GM18511 (cell line): ENCODE measurements around the gene ABI1.
"Not testable (repeated sequence)": the region's sequence is repeated elsewhere in the genome, so short reads cannot be mapped to it uniquely, and the experiment has no call there.

ENCODE experiments used
- ATAC-seq: cut with Tn5 transposase; IDR thresholded peaks from one replicate; pipeline ENCODE4 v1.9.1; 2021; ENCODE audit warnings: mild to moderate bottlenecking, moderate library complexity; ENCODE audit not compliant: unreplicated experiment

The ABI1 gene

DNA sequence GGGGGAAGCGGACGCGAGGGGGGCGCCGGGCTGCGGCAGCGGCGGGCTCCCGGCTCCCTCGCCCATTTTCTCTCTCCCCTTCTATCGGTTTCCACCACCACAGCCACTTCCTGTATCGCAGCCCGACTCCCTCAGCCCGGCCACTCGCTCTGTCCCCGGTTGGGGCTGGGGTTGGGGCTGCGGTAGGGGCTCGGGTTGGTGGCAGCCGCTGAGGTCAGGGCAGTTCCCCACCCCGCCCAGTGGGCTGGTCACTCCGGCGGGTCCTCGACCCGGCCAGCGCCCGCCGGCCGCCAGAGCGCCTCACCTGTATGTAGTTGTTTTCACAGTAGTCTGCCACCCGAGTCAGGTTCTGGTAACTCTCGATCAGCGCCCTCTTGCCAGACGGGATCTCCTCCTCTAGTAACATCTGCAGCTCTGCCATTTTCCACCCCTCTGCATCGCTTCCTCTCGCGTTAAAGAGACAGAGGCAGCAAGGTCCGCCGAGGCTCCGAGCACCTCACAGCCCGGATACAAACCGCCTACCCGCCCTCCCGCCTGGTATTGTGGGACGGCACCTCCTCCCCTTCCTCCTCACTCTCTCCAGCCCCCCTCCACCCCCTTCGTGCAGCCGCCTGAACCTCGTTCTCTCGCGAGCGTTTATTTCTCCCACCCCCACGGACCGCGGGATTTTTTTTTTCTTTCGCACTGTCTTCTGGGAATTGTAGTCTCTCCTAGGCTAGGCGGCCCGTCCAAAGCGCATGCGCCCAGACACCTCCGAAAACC is at the start of gene ABI1:
ABI1 (minus strand) TSS at position 516 of the 762 bp plus-strand sequence; CDS start at position 421, 95 bp downstream.
- peak; percentile 75 for ATAC-seq

DNA sequence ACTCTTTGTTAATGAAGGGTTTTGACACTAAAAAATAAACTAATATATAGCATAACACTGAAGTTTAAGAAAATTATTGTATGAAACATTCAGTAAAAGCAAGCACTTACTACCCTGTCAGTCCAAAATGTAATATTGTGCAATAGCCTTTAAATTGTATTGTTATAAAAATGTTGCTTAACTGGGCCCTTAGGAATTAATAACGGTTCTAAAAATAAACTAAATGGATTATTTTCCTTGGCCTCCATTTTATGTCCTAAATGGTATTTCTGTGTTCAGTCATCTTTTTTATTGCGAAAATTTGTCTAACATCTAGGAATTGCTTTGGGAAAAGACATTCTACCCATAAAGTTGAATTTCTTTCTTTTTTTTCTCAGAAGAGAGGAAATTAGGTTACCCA is 49.0 kb upstream of the ABI1 start:
- ATAC-seq: no peak

DNA sequence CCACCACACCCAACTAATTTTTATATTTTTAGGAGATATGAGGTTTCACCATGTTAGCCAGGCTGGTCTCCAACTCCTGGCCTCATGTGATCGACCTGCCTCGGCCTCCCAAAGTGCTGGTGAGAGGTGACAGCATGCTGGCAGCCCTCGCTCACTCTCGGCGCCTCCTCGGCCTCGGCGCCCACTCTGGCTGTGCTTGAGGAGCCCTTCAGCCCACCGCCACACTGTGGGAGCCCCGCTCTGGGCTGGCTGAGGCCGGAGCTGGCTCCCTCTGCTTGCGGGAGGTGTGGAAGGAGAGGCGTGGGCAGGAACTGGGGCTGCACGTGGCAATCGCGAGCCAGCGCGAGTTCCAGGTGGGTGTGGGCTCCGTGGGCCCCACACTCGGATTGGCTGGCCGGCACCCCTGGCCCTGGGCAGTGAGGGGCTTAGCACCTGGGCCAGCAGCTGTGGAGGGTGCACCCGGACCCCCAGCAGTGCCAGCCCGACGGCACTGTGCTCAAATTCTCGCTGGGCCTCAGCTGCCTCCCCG is 44.6 kb upstream of the ABI1 start:
- not testable (repeated sequence) for ATAC-seq

DNA sequence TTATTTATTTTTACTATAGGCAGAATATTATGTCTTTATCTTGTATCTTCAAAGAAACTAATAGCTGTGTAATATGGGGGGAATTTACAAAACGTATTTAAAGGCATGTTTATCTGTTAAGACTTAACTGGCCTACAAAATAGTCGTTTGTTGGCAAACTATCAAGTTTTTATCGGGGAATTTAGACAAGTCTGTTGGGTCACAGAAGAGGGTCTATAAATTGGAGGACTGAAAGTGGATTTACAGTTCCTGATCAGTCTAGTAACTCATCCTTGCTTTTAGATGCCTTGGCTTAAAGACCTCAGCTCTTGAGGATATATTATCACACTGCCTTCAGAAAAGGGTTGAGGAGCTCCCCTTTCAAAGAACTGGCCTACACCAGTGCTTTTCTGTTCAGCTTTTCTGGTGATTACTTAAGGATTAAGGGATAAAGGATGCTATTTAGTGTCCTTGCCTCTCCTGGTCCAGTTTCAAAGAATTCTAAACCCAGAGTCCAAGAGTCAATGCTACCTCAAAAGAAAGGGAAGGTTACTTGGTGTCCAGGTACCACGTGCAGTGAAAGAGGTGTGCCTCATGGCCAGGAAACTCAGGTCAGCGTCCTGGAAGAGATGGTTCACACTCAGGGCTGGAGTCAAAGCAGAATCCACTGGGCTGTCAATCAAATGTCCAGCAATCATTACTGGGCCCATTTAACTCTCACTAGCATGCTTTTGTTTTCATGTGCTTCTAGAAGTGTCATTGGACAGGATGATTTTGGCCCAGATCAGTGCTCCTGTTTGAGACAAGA is 42.9 kb upstream of the ABI1 start:
- no peak for ATAC-seq

DNA sequence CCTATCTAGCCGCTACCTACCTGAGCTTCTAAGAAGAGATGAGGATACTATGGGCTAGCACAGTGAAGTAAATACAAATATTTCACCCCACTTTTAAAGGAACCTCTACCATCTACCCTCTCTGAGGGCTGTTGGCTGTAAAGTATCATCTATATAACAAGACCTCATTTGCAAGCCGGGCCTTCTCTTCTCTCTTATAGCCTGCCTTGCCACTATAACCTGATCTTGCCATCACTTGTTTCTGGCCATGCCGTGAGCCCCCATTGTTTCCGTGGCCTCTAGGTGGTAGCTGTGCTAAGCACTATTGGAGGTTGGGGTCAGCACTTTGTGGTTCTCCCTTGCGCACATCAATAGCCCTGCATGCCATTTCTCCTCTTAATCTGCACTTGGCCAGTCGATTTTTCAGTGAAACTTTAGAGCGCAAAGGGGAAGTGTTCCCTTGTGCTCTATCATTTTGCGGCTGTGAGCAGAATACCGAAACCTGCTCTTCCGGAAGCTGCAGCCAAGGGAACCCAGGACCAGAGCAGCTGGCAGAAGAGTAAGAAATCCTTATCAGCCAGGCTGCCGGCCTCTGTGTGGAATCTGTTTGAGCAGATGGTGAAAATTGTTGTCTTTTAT is 31.7 kb upstream of the ABI1 start:
- peak; percentile 51 for ATAC-seq

DNA sequence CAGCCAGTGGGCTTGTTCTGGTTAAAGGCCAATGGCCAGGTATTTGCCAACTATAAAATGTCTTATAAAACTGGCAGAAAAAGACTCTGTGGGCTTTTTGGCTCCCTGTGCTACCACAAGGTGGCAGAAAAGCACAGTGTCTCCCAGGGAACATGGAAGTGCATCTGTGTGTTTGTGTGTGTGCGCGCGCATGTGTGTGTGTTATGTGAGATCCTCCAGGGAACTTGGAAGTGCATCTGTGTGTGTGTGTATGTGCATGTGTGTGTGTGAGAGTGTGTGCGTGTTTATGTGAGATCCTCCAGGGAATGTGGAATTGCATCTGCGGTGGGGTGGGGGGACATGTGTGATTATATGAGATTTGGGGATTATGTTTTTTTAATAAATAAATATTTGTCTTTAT is 30.2 kb upstream of the ABI1 start:
- no peak for ATAC-seq

DNA sequence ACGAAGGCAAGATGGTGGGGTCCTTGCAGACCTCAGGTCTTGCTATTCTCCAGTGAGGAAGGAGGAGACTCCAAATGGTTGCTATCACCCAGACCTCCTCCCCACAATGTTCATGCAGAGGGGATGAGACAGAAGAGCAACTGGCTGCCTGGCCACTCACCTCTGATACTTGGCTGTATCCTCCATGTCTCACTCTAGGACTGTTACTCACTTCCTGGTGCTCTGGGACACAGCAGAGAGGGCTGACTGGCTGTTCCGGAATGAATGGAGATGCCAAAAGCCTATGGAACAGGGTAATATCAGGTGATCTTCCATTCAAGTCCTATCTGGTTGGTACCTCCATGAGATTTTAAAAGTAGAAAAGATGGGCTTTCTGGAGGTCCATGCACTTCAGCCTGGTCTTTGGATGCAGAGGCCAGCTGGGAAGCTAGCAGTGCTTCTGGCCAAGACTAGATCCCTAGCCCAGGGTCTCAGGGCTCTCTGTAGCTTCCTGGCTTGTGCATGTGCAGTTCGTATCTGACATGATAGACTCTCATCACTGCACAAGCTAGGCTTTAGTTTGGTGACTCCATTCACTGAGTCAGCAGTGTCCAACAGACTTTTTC is 27.0 kb upstream of the ABI1 start:
- ATAC-seq: no peak

DNA sequence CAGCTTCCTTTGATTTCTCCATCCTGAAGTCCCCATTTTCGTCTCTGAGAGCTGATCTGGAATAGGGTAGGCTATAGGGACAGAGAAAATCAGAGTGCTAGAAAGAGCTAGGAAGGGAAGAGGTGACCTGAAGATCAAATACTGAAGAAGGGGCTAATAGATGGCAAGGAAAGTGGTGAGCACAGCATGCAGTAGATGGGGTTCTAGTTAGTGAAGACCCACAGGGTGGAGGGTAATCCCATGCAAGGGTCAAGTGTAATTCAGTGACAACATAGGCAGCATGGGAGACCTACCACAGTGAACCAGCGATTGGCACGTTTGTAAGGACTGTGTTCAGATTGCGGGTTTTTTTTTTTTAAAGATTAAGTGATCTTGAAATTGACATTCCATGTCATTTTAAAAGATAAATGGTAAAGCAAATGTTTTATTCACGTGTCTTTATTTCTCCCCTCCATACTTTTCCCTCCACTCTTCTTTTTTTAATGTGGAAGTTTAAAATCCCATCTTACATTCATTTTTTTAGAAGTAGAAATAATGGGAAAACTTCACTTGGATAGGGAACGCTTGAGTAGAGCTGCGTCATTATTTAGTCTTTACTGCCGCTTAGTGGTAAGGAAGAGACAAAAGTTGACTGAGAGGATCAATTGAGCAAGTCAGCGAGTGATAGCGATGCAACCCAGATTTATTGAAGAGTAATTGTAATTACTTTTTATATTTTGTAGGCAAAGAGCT is 21.0 kb upstream of the ABI1 start:
- ATAC-seq: peak; percentile 91

DNA sequence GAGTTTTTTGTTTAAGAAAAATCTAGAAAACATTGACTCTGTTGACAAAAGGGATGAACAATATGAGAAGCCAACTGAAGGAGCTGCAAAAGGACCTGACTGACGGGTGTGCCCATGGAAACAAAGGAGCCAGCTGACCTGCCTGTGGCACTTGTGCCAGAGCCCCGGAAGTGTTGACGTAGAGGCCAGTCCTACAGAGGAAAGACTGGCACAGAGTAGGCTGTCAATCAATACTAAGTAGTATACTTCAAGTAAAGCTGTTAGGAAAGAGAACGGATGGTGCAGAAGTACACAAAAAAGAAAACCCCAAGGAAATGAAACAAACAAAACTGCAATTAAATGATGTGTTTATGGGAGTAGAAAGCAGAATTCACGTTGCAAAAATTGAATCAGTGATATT is 19.0 kb upstream of the ABI1 start:
- no peak for ATAC-seq

DNA sequence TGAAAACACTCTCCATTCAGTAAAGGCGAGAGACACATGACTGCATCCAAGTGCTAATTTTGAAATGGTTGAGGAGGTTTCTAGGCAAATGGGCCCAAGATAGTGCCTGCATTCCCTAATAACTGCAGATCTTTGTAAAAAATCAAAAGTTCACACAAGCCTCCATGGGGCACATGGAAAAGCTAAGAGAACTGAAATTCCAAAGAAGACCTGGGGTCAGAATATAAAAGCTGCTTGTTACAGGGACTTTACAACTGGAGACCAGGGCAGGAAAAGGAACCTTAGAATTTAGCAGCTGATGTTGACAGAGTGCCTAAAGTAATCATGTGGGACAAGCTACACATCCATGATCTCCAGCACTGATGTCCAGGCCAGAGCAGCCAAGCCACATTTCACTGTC is 10.0 kb upstream of the ABI1 start:
- ATAC-seq: no peak

DNA sequence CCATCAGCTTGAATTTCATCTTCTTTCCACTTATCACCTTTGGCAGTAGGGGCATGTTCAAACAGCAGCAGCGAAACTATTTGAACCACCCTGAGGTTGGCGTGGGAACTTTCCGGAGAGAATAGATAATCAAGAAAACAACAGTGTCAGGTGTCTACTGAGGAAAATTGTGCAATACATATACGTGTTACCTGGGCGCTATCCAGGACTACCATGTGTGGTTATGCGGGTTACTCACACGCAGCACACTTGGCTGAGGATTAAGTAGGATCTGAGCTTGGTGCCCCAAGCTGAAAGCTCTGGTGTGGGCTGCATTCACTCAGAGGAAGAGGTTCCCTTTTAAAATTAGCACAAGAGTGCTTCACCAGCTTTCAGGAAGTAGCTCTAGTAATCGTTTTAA is 8.8 kb upstream of the ABI1 start:
- ATAC-seq: no peak

DNA sequence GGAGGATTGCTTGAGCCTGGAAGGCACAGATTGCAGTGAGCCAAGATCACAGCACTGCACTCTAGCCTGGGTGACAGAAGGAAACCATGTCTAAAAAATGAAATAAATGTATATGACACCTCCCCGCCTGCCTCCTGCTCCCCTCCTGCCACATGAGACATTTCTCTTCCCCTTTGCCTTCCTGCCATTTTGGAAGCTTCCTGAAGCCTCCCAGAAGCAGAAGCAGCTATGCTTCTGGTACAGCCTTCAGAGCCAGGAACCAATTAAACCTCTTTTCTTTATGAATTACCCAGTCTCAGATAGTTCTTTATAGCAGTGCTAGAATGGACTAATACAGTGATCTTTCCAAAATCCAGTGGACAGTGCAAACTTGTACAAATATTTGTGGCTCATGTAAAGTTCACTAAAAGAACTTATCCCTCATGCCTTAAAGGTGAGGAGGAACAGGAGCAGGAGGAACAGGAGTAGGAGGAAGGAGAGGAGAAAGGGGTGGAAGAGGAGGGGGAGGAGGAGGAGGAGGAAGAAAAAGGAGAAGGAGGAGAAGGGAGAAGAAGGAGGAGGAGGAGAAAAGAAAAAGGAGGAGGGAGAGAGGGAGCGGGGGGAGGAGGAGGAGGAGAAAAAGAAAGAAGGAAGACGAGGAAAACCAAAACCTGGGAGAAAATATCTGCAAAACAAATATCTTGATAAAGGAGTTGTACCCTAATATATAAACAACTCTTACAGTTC is 2.8 kb upstream of the ABI1 start:
- ATAC-seq: no peak

DNA sequence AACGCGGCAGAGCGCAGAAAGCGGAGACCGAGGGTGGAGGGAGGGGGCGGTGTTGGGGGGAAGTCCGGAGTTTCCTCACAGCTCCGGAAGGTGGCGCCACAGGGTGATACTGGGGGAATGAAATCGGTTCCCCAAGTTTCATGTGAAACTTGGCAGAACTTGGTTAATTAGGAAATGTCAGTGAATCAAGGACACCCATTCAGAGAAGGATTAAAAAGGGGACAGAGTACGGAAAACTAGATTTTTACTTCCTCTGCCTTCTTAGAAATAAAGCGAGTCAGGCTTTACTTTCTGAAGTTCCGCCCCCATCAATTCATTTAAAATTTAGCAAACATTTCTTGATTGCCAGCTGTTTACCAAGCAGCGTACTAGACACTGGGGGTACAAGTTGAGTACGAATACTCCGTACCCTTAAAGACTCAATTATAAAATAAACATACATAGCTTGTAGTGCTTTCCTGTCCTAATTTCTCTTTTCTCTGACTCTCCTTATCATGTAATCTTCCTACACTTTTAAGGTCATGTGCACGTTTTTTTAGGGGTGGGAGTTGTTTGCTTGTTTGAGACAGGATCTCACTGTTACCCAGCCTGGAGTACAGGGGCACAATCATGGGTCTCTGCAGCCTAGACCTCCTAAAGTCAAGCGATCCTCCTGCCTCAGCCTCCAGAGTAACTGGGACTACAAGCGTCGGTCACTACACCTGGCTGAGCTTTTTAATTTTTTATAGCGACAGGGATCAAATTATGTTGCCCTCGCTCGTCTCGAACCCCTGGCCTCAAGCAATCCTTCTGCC is 644 bp upstream of the ABI1 start:
- ATAC-seq: no peak

DNA sequence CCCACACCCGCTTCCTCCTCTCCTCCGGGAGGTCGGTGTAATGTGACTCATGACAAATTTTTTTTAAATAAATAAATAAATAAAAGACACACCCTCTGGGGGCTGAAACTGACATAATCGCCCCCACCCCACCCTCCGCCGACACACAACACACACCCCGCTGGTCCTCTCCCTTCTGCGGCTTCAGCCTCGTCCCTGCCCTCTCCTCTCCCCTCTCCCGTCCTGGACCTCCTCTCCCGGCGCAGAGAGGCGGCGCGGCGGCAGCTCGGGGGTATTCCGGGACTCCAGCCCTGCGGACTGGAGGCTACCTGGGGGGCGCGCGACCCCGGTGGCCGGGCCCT is 686 bp downstream of the ABI1 start:
- ATAC-seq: peak; percentile 15

DNA sequence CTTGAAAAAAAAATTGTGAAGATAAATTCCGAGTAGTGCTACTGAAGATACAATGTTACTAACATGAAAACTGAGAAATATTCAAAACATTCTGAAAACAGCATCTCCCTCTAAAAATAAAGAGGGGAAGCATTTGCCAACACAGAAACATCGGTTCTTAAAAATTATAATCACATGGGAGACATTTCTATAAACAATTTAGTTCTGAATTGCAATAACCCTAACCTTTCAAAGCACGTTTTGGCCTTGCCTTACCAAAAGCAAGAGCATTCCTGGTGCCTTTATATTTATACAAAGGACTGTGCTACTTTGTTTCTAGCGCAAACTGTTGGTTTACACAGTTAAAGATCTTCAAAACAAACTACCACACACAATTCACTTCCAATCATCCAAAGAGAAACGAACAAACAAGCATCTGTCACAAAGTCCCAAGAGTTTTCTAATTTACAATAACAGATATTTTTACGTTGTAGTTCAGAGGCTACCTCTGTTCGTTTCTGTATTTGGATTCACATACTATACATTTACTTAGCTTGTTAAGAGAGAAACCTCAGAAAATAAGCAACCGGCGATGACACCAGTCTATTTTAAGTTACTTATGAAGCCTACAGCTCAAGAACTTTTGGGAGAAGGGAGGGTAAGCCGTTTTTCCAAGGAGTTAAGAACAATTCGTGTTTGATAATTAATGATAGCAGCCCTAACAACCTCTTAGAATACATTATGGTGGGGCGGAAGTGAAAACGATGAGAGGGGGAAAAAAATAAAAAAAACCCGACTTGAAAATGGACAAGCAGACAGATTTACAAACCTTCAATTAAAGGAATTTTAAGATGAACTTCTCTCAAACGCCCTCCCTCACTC is 1.3 kb downstream of the ABI1 start:
- no peak for ATAC-seq

DNA sequence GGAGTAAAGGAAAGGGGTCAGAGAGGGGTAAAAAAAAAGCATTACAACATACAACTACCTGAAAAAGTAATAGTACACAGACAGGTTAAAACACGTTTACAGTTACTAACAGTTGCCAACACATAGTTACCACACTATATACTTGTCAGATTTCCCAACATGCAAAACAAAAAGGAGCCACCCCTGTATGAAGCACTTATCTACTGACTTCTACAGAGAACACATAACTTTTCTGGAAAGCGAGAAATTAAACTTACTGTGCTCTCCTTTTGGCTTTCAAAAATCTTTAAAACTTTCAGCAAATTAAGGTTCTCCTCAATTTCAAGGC is 2.1 kb downstream of the ABI1 start:
- no peak for ATAC-seq

DNA sequence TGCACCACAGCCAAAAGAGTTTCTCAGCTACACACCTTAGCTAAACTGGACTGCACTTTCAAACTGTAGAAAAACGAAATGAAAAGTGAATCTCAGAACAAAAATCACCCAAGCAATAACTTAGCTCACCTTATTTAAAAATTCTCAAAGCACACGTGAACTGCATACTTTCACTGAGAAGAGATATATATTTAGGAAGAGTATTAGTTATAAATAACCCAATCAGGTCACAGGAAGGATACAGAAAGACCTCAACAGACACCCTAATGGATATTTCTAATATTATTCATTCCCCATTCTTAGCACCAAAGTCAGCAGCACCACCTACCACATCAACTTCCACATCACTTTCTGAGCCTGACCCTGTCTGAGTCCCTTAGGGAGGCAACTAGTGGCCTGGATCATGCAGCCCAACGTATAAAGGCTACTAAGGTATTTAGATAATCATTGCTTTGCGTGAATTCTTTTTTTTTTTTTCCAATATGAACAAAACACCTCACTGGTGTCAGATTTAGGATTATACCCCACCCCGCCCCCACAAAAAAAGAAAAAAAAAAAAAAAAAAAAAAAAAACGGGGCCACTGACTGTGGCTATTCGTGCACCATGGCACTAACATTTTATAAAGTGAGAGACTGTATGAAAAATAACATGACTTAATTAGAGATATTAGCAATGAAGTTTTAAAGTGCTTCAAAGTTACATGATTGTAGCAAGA is 2.6 kb downstream of the ABI1 start:
- peak; percentile 30 for ATAC-seq

DNA sequence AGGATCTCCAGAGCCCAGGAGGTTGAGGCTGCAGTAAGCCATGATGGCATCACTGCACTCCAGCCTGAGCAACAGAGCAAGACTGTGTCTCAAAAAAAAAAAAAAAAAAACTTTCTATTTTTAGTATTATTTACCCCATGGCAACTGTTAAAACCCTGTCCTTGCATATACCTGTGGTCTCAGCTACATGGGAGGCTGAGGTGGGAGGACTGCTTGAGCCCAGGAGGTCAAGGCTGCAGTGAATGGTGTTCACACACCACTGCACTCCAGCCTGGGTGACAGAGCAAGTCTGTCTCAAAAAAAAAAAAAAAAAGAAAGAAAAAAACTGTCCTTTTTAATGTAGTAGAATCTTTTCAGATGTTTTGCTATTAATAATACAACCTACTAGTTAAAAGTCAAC is 3.2 kb downstream of the ABI1 start:
- peak; percentile 24 for ATAC-seq
